ENCODE measurements around the gene THUMPD3. TPM values are rescaled to one million over a fixed set of nuclear protein-coding genes. Genes with fewer than 3 reads are reported as not detected.
A peak's percentile ranks its signal among the peaks of the same experiment; 100 is the strongest.

THUMPD3 gene
- total RNA-seq, 1 donor from 2014 or later, result 34.8 TPM

DNA sequence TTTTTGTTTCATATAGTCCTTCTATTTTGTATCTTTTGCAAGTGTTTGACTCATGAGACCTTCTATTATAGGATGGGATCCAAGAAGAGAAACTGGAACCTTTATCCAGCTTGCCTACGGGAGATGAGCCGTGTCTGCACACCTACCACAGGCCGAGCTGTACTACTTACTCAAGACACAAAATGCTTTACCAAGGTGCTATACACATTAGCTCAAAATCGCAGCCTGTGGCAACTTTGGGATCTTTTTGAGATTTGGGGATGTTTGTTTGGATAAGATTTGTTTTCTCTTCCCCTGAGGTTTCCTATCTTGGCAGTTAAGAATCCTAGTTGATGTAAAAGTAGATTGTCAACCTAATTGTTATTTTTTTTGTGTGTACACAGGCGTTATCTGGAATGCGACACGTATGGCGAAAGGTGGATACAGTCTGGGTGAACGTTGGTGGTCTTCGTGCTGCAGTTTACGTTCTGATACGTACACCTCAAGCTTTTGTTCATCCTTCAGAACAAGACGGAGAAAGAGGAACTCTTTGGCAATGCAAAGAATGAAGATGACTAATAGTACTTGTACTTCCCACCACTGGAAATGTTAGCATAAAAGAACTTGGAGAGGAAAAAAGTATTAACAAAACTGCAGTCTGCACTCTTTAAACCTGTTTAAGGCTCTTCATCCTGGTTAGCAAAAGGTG is 21.4 kb downstream of the THUMPD3 start:
- TF ChIP-seq, protein P1, sequence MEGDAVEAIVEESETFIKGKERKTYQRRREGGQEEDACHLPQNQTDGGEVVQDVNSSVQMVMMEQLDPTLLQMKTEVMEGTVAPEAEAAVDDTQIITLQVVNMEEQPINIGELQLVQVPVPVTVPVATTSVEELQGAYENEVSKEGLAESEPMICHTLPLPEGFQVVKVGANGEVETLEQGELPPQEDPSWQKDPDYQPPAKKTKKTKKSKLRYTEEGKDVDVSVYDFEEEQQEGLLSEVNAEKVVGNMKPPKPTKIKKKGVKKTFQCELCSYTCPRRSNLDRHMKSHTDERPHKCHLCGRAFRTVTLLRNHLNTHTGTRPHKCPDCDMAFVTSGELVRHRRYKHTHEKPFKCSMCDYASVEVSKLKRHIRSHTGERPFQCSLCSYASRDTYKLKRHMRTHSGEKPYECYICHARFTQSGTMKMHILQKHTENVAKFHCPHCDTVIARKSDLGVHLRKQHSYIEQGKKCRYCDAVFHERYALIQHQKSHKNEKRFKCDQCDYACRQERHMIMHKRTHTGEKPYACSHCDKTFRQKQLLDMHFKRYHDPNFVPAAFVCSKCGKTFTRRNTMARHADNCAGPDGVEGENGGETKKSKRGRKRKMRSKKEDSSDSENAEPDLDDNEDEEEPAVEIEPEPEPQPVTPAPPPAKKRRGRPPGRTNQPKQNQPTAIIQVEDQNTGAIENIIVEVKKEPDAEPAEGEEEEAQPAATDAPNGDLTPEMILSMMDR (IDR thresholded peaks at IDR 0.05), result no peak
- Histone ChIP-seq H3K9me3 (no peaks in the 10 kb centered on the region), H3K4me1 (no peaks in the 10 kb centered on the region), H3K4me3 (no peak overlapping the region), H3K27me3 (no peaks in the 10 kb centered on the region), H3K27ac (no peak overlapping the region), H3K36me3 (peaks cover 94% of the 10 kb centered on the region)
- peak; percentile 28 for ATAC-seq
- intact Hi-C loops (cut with DNase I), result loop anchor here (10.0 kb wide), 1 partner anchor 81 kb away; no protein-coding TSS in a partner anchor
- no peak for DNase-seq

DNA sequence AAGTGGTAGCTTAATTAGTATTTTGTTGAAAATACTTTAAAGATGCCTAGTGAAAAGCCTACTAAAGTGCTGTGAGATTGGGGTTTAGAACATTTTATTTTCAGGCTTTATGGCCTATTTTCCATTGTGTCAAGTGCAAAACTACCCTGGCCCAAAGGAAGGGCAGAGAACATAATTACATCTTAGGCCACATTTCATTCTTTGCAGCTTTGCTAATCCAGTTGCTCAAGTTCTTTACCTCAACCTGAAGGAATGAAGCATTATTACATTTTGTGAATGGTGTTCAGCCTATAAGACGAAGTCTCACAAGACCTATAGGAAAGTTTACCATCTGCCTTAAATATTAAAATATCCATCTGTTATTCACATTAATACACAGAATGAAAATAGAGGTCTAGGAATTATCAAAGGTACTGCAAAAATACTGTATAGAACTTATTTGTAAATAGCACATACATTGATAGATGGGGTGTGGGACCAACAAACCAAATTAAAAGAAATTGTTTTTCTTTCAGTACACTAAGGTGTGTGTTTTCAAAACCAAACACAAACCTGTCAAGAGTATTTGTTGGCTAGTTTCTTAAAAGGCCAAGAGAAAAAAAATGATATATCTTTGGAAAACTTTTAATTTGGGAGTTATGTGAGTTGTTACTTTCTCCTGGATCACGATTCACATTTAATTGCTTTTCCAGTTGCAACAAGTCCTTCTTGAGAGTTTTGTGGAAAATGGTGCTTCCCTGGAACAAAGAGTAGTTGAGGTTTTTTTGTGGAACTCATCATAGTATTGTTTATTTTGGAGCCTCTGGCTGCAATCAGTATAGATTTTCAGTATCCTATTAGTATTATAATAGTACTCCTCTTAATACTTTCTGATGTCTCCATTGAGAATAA is 22.6 kb downstream of the THUMPD3 start:
- no peaks in the 10 kb centered on the region for H3K9me3 ChIP-seq
- no peak for ATAC-seq
- intact Hi-C loops (cut with DNase I), result loop anchor here (5.0 to 10.0 kb wide), 2 partner anchors 42 to 79 kb away; no protein-coding TSS in a partner anchor
- H3K27me3 ChIP-seq, result no peaks in the 10 kb centered on the region
- no peak for DNase-seq
- no peak overlapping the region for H3K27ac ChIP-seq
- H3K4me3 ChIP-seq, result no peak overlapping the region
- peaks cover 94% of the 10 kb centered on the region for H3K36me3 ChIP-seq
- TF ChIP-seq, protein P1 (IDR thresholded peaks at IDR 0.05), result no peak
- no peaks in the 10 kb centered on the region for H3K4me1 ChIP-seq

DNA sequence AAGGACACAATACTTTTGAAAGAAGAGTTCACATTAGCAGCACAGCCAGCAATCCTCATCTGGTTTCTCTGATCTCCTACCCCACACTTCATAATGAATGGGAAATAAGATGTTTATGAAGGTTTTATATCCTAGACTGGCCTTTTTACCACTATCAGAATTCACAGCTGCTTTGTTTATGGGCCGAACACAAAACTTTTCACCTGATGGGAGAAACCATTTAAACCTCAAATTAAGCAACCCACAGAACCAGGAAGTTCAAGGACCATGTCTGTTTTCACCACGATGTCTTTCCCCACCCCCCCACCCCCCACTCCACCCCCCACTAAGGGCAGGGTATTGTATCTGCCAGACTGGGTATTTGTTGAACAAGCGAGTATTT is 23.2 kb downstream of the THUMPD3 start:
- no peak overlapping the region for H3K27ac ChIP-seq
- no peaks in the 10 kb centered on the region for H3K4me1 ChIP-seq
- TF ChIP-seq, protein P1 (IDR thresholded peaks at IDR 0.05), result no peak
- ATAC-seq (no peak), DNase-seq (no peak)
- no peak overlapping the region for H3K4me3 ChIP-seq
- H3K9me3 ChIP-seq, result no peaks in the 10 kb centered on the region
- H3K27me3 ChIP-seq, result no peaks in the 10 kb centered on the region
- intact Hi-C loops (cut with DNase I), result loop anchor here (5.0 to 10.0 kb wide), 2 partner anchors 41 to 79 kb away; no protein-coding TSS in a partner anchor
- peaks cover 94% of the 10 kb centered on the region for H3K36me3 ChIP-seq

DNA sequence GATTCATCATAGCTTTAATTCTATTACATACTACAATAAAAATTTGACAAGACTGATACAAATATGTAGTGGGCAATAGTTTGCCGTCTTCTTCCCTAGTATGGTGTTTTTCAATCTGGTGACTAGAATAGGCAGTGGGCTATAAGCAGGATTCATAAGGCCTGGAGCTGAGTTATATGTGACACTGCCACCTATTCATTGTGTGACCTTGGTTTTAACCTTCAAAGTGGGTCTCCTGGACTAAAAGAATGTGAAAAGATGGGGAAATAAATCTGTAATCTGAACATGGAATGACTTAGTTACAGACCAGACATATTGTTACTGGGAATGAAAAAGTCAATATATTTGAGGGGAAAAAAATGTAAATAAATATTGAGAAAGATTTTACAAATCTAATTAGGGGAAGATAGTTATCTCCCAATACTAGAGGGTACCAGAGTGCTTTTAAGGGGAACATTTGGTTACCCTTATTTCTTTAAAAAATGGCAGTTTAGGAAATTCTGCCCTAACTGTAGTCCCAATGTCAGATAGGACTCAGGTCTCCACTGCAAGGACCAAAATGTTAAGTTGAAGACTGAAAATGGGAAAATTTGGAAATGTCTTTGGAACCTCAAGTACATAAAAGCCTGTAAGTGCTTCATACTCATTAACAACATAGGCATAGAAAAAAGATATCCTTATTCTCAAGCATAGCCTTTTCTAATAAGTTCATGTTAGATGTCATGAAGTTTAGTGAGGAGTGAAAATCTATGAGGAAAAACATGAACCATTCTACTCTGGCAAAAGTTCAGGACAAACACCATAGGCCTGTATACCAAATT is 23.9 kb downstream of the THUMPD3 start:
- Histone ChIP-seq H3K27me3 (no peaks in the 10 kb centered on the region), H3K4me1 (no peaks in the 10 kb centered on the region), H3K4me3 (no peak overlapping the region), H3K27ac (no peak overlapping the region), H3K9me3 (no peaks in the 10 kb centered on the region), H3K36me3 (peaks cover 97% of the 10 kb centered on the region)
- no peak for ATAC-seq
- TF ChIP-seq, protein P1 (IDR thresholded peaks at IDR 0.05), result no peak
- intact Hi-C loops (cut with DNase I), result loop anchor here (5.0 to 10.0 kb wide), 2 partner anchors 41 to 78 kb away; no protein-coding TSS in a partner anchor
- no peak for DNase-seq

DNA sequence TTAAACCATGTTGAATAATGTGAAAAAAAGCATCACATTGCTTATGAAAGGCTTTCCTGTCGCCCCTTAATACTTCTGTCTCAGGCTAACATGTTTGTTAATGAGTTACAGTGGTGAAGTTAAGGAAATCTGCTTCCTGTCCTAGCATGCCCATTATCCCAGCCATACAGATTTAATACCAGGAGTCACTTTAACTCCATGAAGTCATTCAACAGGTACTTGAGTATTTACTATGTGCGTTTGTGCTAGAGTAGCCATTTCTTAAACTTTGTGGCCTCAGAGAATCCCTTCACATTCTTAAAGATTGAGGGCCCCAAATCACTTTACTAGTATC is 24.4 kb downstream of the THUMPD3 start:
- Histone ChIP-seq H3K27me3 (no peaks in the 10 kb centered on the region), H3K4me3 (no peak overlapping the region), H3K27ac (no peak overlapping the region), H3K36me3 (peaks cover 95% of the 10 kb centered on the region), H3K4me1 (peaks cover 5% of the 10 kb centered on the region), H3K9me3 (no peaks in the 10 kb centered on the region)
- TF ChIP-seq, protein P1 (IDR thresholded peaks at IDR 0.05), result no peak
- intact Hi-C loops (cut with DNase I), result loop anchor here (5.0 to 10.0 kb wide), 2 partner anchors 40 to 78 kb away; no protein-coding TSS in a partner anchor
- DNase-seq, result no peak
- ATAC-seq, result no peak

All from upper lobe of right lung (tissue), 1 donor.